Endothelial cell of umbilical vein (primary cell): ENCODE data around the gene PRKAG2. TPM values are rescaled to one million over a fixed set of nuclear protein-coding genes. Genes with fewer than 3 reads are reported as not detected.

Experiments used
- BruUV-seq: library from RNA; stranded (reverse); fragments of 400-500 nt; replicated peaks from 2 replicates; lab custom pipeline; 2021; lab: Mats Ljungman, UMichigan
- CTCF ChIA-PET: fragments of 300-600, 350-600 bp; sonication (Branson Sonifier 250); formaldehyde crosslinking; loops from one replicate; lab custom pipeline; 2021; ENCODE audit warnings: antibody characterized with exemption, inconsistent platforms; lab: Charles Lee
- POLR2A ChIA-PET: fragments of 300-600, 350-600 bp; sonication (Branson Sonifier 250); formaldehyde crosslinking; loops from one replicate; lab custom pipeline; 2021; ENCODE audit warnings: antibody characterized with exemption, inconsistent platforms; lab: Charles Lee
- DNase-seq: peaks from one replicate; pipeline ENCODE4 v3.0.0-alpha.2; 2011; ENCODE audit warnings: low read depth, low spot score
- FAIRE-seq: peaks from 2 replicates; lab custom pipeline; 2011; peaks lifted over from hg19 to GRCh38; lab: Jason Lieb, UNC
- H2AFZ ChIP-seq: 2 replicates; pipeline ENCODE4 v1.6.0; 2012; ENCODE audit warnings: low read depth, low read length, control low read depth, inconsistent platforms
- H3K27ac ChIP-seq: 2 replicates; pipeline ENCODE4 v1.5.1; 2011; ENCODE audit warnings: low read depth, mild to moderate bottlenecking, control low read depth, low read length, moderate library complexity; ENCODE audit not compliant: insufficient read depth
- H3K27me3 ChIP-seq, 2 experiments: 2 replicates each; pipeline versions ENCODE4 v1.6.0 to v1.6.1; 2011; ENCODE audit warnings: low read length in 2 of 2, mixed read lengths in 1 of 2; ENCODE audit not compliant: control insufficient read depth in 2 of 2, insufficient read depth in 2 of 2
- H3K36me3 ChIP-seq, 2 experiments: 2 replicates in 1 of 2; 3 replicates in 1 of 2; pipeline ENCODE4 v1.5.1; 2011; ENCODE audit warnings: low read length in 2 of 2, mild to moderate bottlenecking in 1 of 2, moderate library complexity in 1 of 2; ENCODE audit not compliant: control insufficient read depth in 2 of 2, insufficient read depth in 2 of 2; ENCODE audit errors: extremely low read depth in 1 of 2
- H3K4me1 ChIP-seq: 3 replicates; pipeline ENCODE4 v1.5.1; 2011; ENCODE audit warnings: mild to moderate bottlenecking, low read length; ENCODE audit not compliant: control insufficient read depth, insufficient read depth; ENCODE audit errors: extremely low read depth
- H3K4me2 ChIP-seq: 2 replicates; pipeline ENCODE4 v1.6.1; 2011; ENCODE audit warnings: low read length, control low read depth, mixed read lengths; ENCODE audit not compliant: insufficient read depth
- H3K4me3 ChIP-seq, 3 experiments: fragments of 200-600 bp in 1 of 3; sonication (generic), shearing (Covaris generic) in 1 of 3; replicated peaks in 1 of 3; 2 replicates each; pipeline ENCODE4 v1.5.1; 2011 to 2016; ENCODE audit warnings: control low read depth in 3 of 3, low read length in 3 of 3, mild to moderate bottlenecking in 2 of 3, inconsistent platforms in 1 of 3, low read depth in 1 of 3, moderate library complexity in 1 of 3; ENCODE audit not compliant: insufficient read depth in 1 of 3
- H3K79me2 ChIP-seq: 2 replicates; pipeline ENCODE4 v1.6.0; 2012; ENCODE audit warnings: low read length, inconsistent platforms; ENCODE audit not compliant: control insufficient read depth, insufficient read depth
- H3K9ac ChIP-seq: replicated peaks from 2 replicates; pipeline ENCODE3; 2011; ENCODE audit warnings: low read length, control low read depth; ENCODE audit not compliant: insufficient read depth; ENCODE audit errors: extremely low read depth
- H3K9me1 ChIP-seq: replicated peaks from 3 replicates; pipeline ENCODE4 v1.6.0; 2011; ENCODE audit warnings: mild to moderate bottlenecking, low read length; ENCODE audit not compliant: control insufficient read depth, insufficient read depth; ENCODE audit errors: extremely low read depth
- H3K9me3 ChIP-seq: replicated peaks from 2 replicates; pipeline ENCODE4 v1.5.1; 2012; ENCODE audit warnings: low read length, inconsistent platforms; ENCODE audit not compliant: control insufficient read depth, insufficient read depth
- H4K20me1 ChIP-seq: replicated peaks from 2 replicates; pipeline ENCODE3; 2011; ENCODE audit warnings: mild to moderate bottlenecking, low read length; ENCODE audit not compliant: control insufficient read depth, insufficient read depth; ENCODE audit errors: extremely low read depth
- EZH2 ChIP-seq: IDR thresholded peaks from 2 replicates; pipeline ENCODE4 v1.6.1; 2012; ENCODE audit warnings: borderline replicate concordance, low read depth, mild to moderate bottlenecking, moderate library complexity, low read length, inconsistent platforms; ENCODE audit not compliant: severe bottlenecking
- FOS ChIP-seq: IDR thresholded peaks from 2 replicates; pipeline ENCODE4 v1.6.1; 2011; ENCODE audit warnings: mild to moderate bottlenecking, low read length, moderate library complexity, borderline replicate concordance; ENCODE audit not compliant: insufficient read depth
- GATA2 ChIP-seq: IDR thresholded peaks from 2 replicates; pipeline ENCODE4 v1.7.0; 2011; ENCODE audit warnings: low read depth, mild to moderate bottlenecking, moderate library complexity, mixed read lengths, low read length; ENCODE audit not compliant: insufficient read length, insufficient read depth
- JUN ChIP-seq: IDR thresholded peaks from 2 replicates; pipeline ENCODE4 v1.6.1; 2011; ENCODE audit warnings: borderline replicate concordance, low read depth; ENCODE audit not compliant: insufficient read length, insufficient read depth
- MYC ChIP-seq: IDR thresholded peaks from one replicate; pipeline ENCODE4 v1.6.1; 2011; ENCODE audit warnings: mild to moderate bottlenecking, low read depth, low read length
- POLR2A ChIP-seq: IDR thresholded peaks from 2 replicates; pipeline ENCODE4 v1.6.1; 2012; ENCODE audit warnings: low read depth, mild to moderate bottlenecking, control low read depth, low read length
- POLR2AphosphoS5 ChIP-seq: IDR thresholded peaks from 2 replicates; pipeline ENCODE4 v1.6.1; 2012; ENCODE audit warnings: low read depth, mild to moderate bottlenecking, control low read depth, low read length, moderate library complexity; ENCODE audit not compliant: insufficient read depth
- dilution Hi-C: fragments of 300-500 bp; cut with MboI; formaldehyde crosslinking; loops from one replicate; pipeline ENCODE4 v1.15.0; 2019; ENCODE audit warnings: low sequenced_read_pairs; ENCODE audit not compliant: extremely low pct_ligation_motif_present
- intact Hi-C: fragments of 100-400 bp; cut with micrococcal nuclease; formaldehyde crosslinking; loops from one replicate; pipeline ENCODE4 v1.10.0; 2022
- polyA plus RNA-seq, 4 experiments: library from polyadenylated mRNA; depleted of rRNA in 3 of 4; stranded (reverse) in 3 of 4; unstranded in 1 of 4; fragments of >200 nt; gene quantifications; 2 replicates each; pipeline versions ENCODE4 v1.2.1 to v1.2.3, GENCODE V29; 2011 to 2012; ENCODE audit warnings: missing spikeins in 1 of 4
- total RNA-seq: library from RNA; stranded (reverse); gene quantifications from 2 replicates; pipeline ENCODE4 v1.2.3, GENCODE V29; 2021
- TF ChIP-seq, protein P1 (sequence below): IDR thresholded peaks from 2 replicates; pipeline ENCODE4 v1.6.1; 2011; ENCODE audit not compliant: insufficient read depth, insufficient read length
- TF ChIP-seq, protein P2 (sequence below), 2 donors: IDR thresholded peaks; 1 replicate in 1 of 2; 2 replicates in 1 of 2; pipeline ENCODE4 v1.5.1; 2011; ENCODE audit warnings: low read length in 2 of 2, mild to moderate bottlenecking in 2 of 2, moderate library complexity in 2 of 2, control low read depth in 1 of 2, inconsistent platforms in 1 of 2, low read depth in 1 of 2; ENCODE audit not compliant: insufficient read depth in 1 of 2; ENCODE audit errors: extremely low read depth in 1 of 2

PRKAG2 gene
- total and polyA plus RNA-seq, 2 donors (not counting 3 experiments of a cell fraction or from before 2014, with no cell fraction given): 19.3 to 51.5 TPM

DNA sequence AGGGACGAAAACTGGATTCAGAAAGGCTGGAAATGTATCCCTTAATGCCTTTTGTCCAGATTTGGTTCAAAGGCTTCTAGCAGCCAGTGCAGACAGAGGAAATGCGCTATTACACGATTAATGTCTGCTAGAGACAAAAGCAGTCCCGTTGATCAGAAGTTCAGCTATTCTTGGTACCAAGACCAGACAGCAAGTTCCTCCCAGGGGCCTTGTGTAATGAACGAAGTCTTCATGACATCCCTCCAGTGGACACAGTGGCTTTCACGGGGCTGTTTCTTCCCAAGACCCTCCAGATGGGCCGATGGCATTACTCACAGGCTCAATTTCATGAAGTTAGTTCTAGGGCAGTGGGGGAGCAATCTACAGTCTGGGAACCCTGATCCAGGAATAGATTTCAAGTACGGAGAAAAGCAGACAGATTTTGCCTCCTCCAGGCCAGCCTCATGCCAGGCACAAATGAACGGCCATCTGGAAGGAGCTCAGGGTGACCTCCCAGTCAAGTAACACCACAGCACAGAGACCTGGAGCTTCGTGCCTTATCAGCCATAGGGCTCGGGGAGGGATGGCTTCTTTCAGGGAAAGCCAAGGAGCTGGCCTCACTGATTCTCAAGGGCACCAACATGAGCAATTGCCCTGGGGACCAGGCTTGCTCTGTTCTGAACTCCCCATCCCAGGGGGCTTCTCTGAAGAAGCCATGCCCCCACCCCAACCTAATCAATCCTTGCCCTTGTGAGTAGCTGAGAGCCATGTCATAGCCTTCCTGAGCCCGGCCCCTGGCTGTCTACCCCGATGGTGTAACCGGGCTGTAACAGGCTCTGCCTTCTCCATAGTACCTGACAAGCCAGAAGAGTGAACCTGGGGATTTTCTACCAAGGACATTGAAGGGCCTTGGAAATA, 101.1 kb downstream of the PRKAG2 start:
- DNase-seq (no peak), FAIRE-seq (no peak)
- TF ChIP-seq POLR2AphosphoS5 (no peak), EZH2 (no peak), POLR2A (no peak), JUN (no peak), MYC (no peak), FOS (no peak), GATA2 (no peak)
- TF ChIP-seq, protein P1, sequence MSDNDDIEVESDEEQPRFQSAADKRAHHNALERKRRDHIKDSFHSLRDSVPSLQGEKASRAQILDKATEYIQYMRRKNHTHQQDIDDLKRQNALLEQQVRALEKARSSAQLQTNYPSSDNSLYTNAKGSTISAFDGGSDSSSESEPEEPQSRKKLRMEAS: no peak
- TF ChIP-seq, protein P2, sequence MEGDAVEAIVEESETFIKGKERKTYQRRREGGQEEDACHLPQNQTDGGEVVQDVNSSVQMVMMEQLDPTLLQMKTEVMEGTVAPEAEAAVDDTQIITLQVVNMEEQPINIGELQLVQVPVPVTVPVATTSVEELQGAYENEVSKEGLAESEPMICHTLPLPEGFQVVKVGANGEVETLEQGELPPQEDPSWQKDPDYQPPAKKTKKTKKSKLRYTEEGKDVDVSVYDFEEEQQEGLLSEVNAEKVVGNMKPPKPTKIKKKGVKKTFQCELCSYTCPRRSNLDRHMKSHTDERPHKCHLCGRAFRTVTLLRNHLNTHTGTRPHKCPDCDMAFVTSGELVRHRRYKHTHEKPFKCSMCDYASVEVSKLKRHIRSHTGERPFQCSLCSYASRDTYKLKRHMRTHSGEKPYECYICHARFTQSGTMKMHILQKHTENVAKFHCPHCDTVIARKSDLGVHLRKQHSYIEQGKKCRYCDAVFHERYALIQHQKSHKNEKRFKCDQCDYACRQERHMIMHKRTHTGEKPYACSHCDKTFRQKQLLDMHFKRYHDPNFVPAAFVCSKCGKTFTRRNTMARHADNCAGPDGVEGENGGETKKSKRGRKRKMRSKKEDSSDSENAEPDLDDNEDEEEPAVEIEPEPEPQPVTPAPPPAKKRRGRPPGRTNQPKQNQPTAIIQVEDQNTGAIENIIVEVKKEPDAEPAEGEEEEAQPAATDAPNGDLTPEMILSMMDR (IDR thresholded peaks at IDR 0.05; ENCODE audit: extremely low read depth in 1 of 2, insufficient read depth in 1 of 2, low read depth in 1 of 2, low read length in 2 of 2): no peak
- ChIA-PET POLR2A (no interaction called here), CTCF (interaction anchor here (1.0 to 1.3 kb wide), 2 partner anchors 7 to 16 kb away, joined by 4 read pairs; no protein-coding TSS in a partner anchor)
- Histone ChIP-seq H3K36me3 (no peaks in the 10 kb centered on the region), H3K79me2 (no peaks in the 10 kb centered on the region), H3K9me1 (no peaks in the 10 kb centered on the region), H4K20me1 (no peaks in the 10 kb centered on the region), H3K27me3 (peaks cover 19 to 20% of the 10 kb centered on the region in 2 experiments), H3K27ac (no peak overlapping the region), H3K4me1 (no peaks in the 10 kb centered on the region), H3K9me3 (no peaks in the 10 kb centered on the region), H3K4me3 (no peak overlapping the region), H2AFZ (no peak overlapping the region), H3K9ac (no peak overlapping the region), H3K4me2 (no peak overlapping the region)
- dilution Hi-C loops (no loop called here), intact Hi-C loops (no loop called here)
- BruUV-seq: no TSS peak
